H9 (cell line): ENCODE data around the gene IGF2BP2. TPM values are rescaled to one million over a fixed set of nuclear protein-coding genes. Genes with fewer than 3 reads are reported as not detected.

Experiments
- DNase-seq: peaks from one replicate; pipeline ENCODE4 v3.0.0-alpha.2; 2017
- H2AFZ ChIP-seq: one replicate; pipeline ENCODE4 v1.6.1; 2013; ENCODE audit warnings: mild to moderate bottlenecking, low read length, control low read depth, moderate library complexity
- H2AK5ac ChIP-seq: 2 replicates; pipeline ENCODE4 v1.6.1; 2013; ENCODE audit warnings: low read length, control low read depth, mixed read lengths; ENCODE audit not compliant: insufficient read length
- H2BK120ac ChIP-seq: one replicate; pipeline ENCODE4 v1.6.1; 2013; ENCODE audit warnings: low read depth, mild to moderate bottlenecking, low read length, control low read depth, inconsistent platforms; ENCODE audit not compliant: poor library complexity, severe bottlenecking
- H2BK12ac ChIP-seq: 2 replicates; pipeline ENCODE4 v1.6.1; 2013; ENCODE audit warnings: low read length, control low read depth, mixed read lengths, low read depth; ENCODE audit not compliant: insufficient read length
- H2BK15ac ChIP-seq: 2 replicates; pipeline ENCODE4 v1.6.1; 2013; ENCODE audit warnings: low read depth, low read length, control low read depth
- H2BK20ac ChIP-seq: one replicate; pipeline ENCODE4 v1.6.1; 2013; ENCODE audit warnings: low read depth, mild to moderate bottlenecking, low read length, control low read depth, inconsistent platforms; ENCODE audit not compliant: poor library complexity, severe bottlenecking
- H2BK5ac ChIP-seq: 2 replicates; pipeline ENCODE4 v1.6.1; 2013; ENCODE audit warnings: low read length, control low read depth, mixed read lengths; ENCODE audit not compliant: insufficient read length
- H3K14ac ChIP-seq: 2 replicates; pipeline ENCODE4 v1.6.1; 2013; ENCODE audit warnings: low read length, control low read depth; ENCODE audit not compliant: insufficient read depth
- H3K18ac ChIP-seq: 2 replicates; pipeline ENCODE4 v1.6.1; 2013; ENCODE audit warnings: low read depth, mild to moderate bottlenecking, mixed read lengths, low read length, control low read depth; ENCODE audit not compliant: insufficient read length
- H3K23ac ChIP-seq: 2 replicates; pipeline ENCODE4 v1.6.1; 2013; ENCODE audit warnings: low read length, control low read depth, mixed read lengths, low read depth; ENCODE audit not compliant: insufficient read length
- H3K23me2 ChIP-seq: 2 replicates; pipeline ENCODE4 v1.6.1; 2013; ENCODE audit warnings: low read depth, mild to moderate bottlenecking, mixed read lengths, low read length, control low read depth; ENCODE audit not compliant: insufficient read length, poor library complexity, severe bottlenecking
- H3K27ac ChIP-seq: 2 replicates; pipeline ENCODE4 v1.5.1; 2013; ENCODE audit warnings: low read length, control low read depth, mixed read lengths, low read depth; ENCODE audit not compliant: insufficient read length
- H3K27me3 ChIP-seq: 2 replicates; pipeline ENCODE4 v1.6.1; 2013; ENCODE audit warnings: low read length, control low read depth, inconsistent platforms; ENCODE audit not compliant: insufficient read depth
- H3K4ac ChIP-seq: 2 replicates; pipeline ENCODE4 v1.6.1; 2013; ENCODE audit warnings: low read depth, mild to moderate bottlenecking, control low read depth, inconsistent platforms, low read length, moderate library complexity
- H3K4me1 ChIP-seq: 2 replicates; pipeline ENCODE4 v1.6.1; 2013; ENCODE audit warnings: low read length, control low read depth, inconsistent platforms; ENCODE audit not compliant: insufficient read depth
- H3K4me2 ChIP-seq: 2 replicates; pipeline ENCODE4 v1.6.1; 2013; ENCODE audit warnings: low read length, control low read depth, mixed read lengths; ENCODE audit not compliant: insufficient read length, insufficient read depth
- H3K56ac ChIP-seq: 2 replicates; pipeline ENCODE4 v1.6.1; 2013; ENCODE audit warnings: low read depth, mild to moderate bottlenecking, mixed read lengths, low read length, control low read depth; ENCODE audit not compliant: insufficient read length
- H3K79me1 ChIP-seq: 2 replicates; pipeline ENCODE4 v1.6.1; 2013; ENCODE audit warnings: low read depth, mild to moderate bottlenecking, moderate library complexity, low read length, control low read depth, inconsistent platforms; ENCODE audit not compliant: insufficient read depth, poor library complexity, severe bottlenecking
- H3K79me2 ChIP-seq: 2 replicates; pipeline ENCODE4 v1.6.1; 2013; ENCODE audit warnings: low read length, control low read depth, inconsistent platforms; ENCODE audit not compliant: insufficient read depth
- H3K9ac ChIP-seq: 2 replicates; pipeline ENCODE4 v1.6.1; 2013; ENCODE audit warnings: low read length, control low read depth, mixed read lengths; ENCODE audit not compliant: insufficient read length; ENCODE audit errors: extremely low read depth
- H3K9me3 ChIP-seq: one replicate; pipeline ENCODE4 v1.6.1; 2013; ENCODE audit warnings: low read depth, low read length, inconsistent platforms; ENCODE audit not compliant: control insufficient read depth
- H3T11ph ChIP-seq: one replicate; pipeline ENCODE4 v1.6.1; 2013; ENCODE audit warnings: mild to moderate bottlenecking, low read length, control low read depth, inconsistent platforms
- H4K20me1 ChIP-seq: one replicate; pipeline ENCODE4 v1.6.1; 2013; ENCODE audit not compliant: control insufficient read depth, insufficient read length, insufficient read depth
- H4K5ac ChIP-seq: 2 replicates; pipeline ENCODE4 v1.6.1; 2013; ENCODE audit warnings: low read depth, mild to moderate bottlenecking, mixed read lengths, low read length, control low read depth; ENCODE audit not compliant: insufficient read length
- H4K8ac ChIP-seq: replicated peaks from 2 replicates; pipeline ENCODE4 v1.6.1; 2013; ENCODE audit warnings: low read length, control low read depth, mixed read lengths, low read depth; ENCODE audit not compliant: insufficient read length
- H4K91ac ChIP-seq: 2 replicates; pipeline ENCODE4 v1.6.1; 2013; ENCODE audit warnings: low read depth, mild to moderate bottlenecking, moderate library complexity, mixed read lengths, low read length, control low read depth; ENCODE audit not compliant: insufficient read length
- H3K27ac Mint-ChIP-seq, 3 experiments: 2 replicates in 2 of 3; 3 replicates in 1 of 3; pipeline ENCODE4 v1.8.0; 2020 to 2021; ENCODE audit warnings: mixed read lengths in 3 of 3, mild to moderate bottlenecking in 1 of 3, moderate library complexity in 1 of 3
- H3K27me3 Mint-ChIP-seq: 2 replicates; pipeline ENCODE4 v1.8.0; 2021; ENCODE audit warnings: low read depth, mild to moderate bottlenecking, moderate library complexity, mixed read lengths
- H3K36me3 Mint-ChIP-seq, 3 experiments: 2 replicates in 2 of 3; 3 replicates in 1 of 3; pipeline ENCODE4 v1.8.0; 2020 to 2021; ENCODE audit warnings: low read depth in 3 of 3, mixed read lengths in 3 of 3; ENCODE audit not compliant: insufficient read depth in 1 of 3
- H3K4me1 Mint-ChIP-seq, 2 experiments: 2 replicates each; pipeline ENCODE4 v1.8.0; 2020; ENCODE audit warnings: mixed read lengths in 2 of 2
- H3K4me3 Mint-ChIP-seq, 2 experiments: 2 replicates in 1 of 2; 3 replicates in 1 of 2; pipeline ENCODE4 v1.8.0; 2020 to 2021; ENCODE audit warnings: mild to moderate bottlenecking in 2 of 2, mixed read lengths in 2 of 2, moderate library complexity in 1 of 2
- H3K9me3 Mint-ChIP-seq, 2 experiments: 2 replicates in 1 of 2; 3 replicates in 1 of 2; pipeline ENCODE4 v1.8.0; 2020; ENCODE audit warnings: mild to moderate bottlenecking in 2 of 2, mixed read lengths in 2 of 2, moderate library complexity in 1 of 2
- CTCF ChIP-seq: fragments of 200-600 bp; sonication (generic); conservative IDR thresholded peaks from 3 replicates; pipeline ENCODE4 v1.8.0; 2021; ENCODE audit warnings: antibody characterized with exemption, mild to moderate bottlenecking
- WGBS: extraction: QIAGEN DNeasy Blood & Tissue Kit; methylation state at CpG from one replicate; pipeline ENCODE4 v1.1.7; 2013; ENCODE audit warnings: missing lambda C conversion rate, low lambda C conversion rate, mixed read lengths; ENCODE audit not compliant: insufficient read length; ENCODE audit errors: extremely low coverage; 5-methylcytosine and 5-hydroxymethylcytosine counted together
- total RNA-seq: library from RNA; stranded (reverse); gene quantifications from 2 replicates; pipeline ENCODE4 v1.2.1, GENCODE V29; 2021

The IGF2BP2 gene
- total RNA-seq, 1 experiment from 2014 or later, result 130 TPM

GRCh38 chr3:185678027-185678426 lies 146.8 kb downstream of the IGF2BP2 start:
- no peak overlapping the region for H3K9ac ChIP-seq
- H4K91ac ChIP-seq, result no peak overlapping the region
- no peak for TF ChIP-seq CTCF
- no peak overlapping the region for H3K4me3 Mint-ChIP-seq
- no peak overlapping the region for H2BK5ac ChIP-seq
- H3K79me1 ChIP-seq, result peaks cover 3% of the 10 kb centered on the region
- H4K20me1 ChIP-seq, result no peaks in the 10 kb centered on the region
- H3K4ac ChIP-seq, result no peak overlapping the region
- H3K36me3 Mint-ChIP-seq, result peaks cover 38 to 58% (median 56%) of the 10 kb centered on the region in 3 experiments; a peak in 6 of 7 replicates
- no peaks in the 10 kb centered on the region for H3K79me2 ChIP-seq
- H4K5ac ChIP-seq, result no peak overlapping the region
- H3K9me3 Mint-ChIP-seq, result no peaks in the 10 kb centered on the region
- peak overlapping the region in 1 of 3 experiments; percentile 45; a peak in 1 of 7 replicates for H3K27ac Mint-ChIP-seq
- H3K56ac ChIP-seq, result no peak overlapping the region
- no peaks in the 10 kb centered on the region for H3K27me3 ChIP-seq
- no peak overlapping the region for H2BK20ac ChIP-seq
- no peaks in the 10 kb centered on the region for H3K4me1 ChIP-seq
- no peak overlapping the region for H3K23ac ChIP-seq
- H3K4me1 Mint-ChIP-seq, result peaks cover 0 to 7% of the 10 kb centered on the region in 2 experiments; a peak in 3 of 4 replicates
- no peak overlapping the region for H3T11ph ChIP-seq
- H3K14ac ChIP-seq, result no peak overlapping the region
- no peak overlapping the region for H2BK120ac ChIP-seq
- no peak overlapping the region for H3K27ac ChIP-seq
- H3K4me2 ChIP-seq, result no peak overlapping the region
- DNase-seq, result no peak
- no peaks in the 10 kb centered on the region for H3K23me2 ChIP-seq
- no peak overlapping the region for H4K8ac ChIP-seq
- H3K18ac ChIP-seq, result no peak overlapping the region
- no peaks in the 10 kb centered on the region for H3K9me3 ChIP-seq
- H2BK15ac ChIP-seq, result no peak overlapping the region
- no peak overlapping the region for H2AK5ac ChIP-seq
- no CpG with 5 or more reads among the region's 1 CpG for WGBS
- H3K27me3 Mint-ChIP-seq, result no peaks in the 10 kb centered on the region
- H2AFZ ChIP-seq, result no peak overlapping the region
- no peak overlapping the region for H2BK12ac ChIP-seq
